HS-27A (cell line): ENCODE results near the gene IGF2BP2.
"Not testable (repeated sequence)": the region's sequence is repeated elsewhere in the genome, so short reads cannot be mapped to it uniquely, and the experiment has no call there.

ENCODE experiments used
- DNase-seq: peaks from one replicate; pipeline ENCODE4 v3.0.0-alpha.2; 2012; ENCODE audit warnings: low read depth, missing footprints

IGF2BP2 gene

GRCh38 chr3:185837414-185837813 is 12.6 kb upstream of the IGF2BP2 start:
- no peak for DNase-seq

DNA sequence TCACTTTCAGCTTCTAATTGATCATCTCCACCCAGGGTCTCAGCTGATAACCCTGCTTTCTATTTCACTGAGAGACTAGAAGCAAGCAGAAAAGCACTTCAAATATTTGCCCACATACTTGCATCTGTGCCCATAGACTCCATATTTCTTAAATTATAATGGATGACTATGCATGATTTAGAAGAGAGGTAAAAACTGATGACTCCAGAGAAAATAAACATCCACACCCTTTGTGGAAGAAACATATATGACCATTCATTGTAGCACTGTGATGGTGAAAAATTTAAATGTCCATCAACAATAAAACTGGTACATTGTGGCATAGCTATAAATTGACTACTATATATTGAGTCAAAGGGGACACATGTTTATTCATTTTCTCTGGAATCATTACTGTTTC is 7.1 kb upstream of the IGF2BP2 start:
- DNase-seq = no peak

DNA sequence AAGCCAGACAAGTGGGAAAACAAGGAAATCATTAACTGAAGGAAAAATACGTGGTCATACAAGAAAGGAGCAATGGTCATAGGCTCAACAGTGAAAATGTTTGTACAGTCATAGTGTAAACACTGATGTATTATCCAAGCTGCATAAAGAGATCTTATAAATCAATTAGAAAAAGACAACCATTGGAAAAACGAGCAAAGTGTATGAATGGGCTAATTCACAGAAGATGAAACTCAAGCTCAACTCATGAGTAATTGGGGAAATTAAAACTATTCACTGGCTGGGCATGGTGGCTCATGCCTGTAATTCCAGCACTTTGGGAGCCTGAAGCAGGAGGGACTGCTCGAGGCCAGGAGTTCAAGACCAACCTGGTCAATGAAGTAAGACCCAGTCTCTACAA is 6.4 kb upstream of the IGF2BP2 start:
- no peak for DNase-seq

- no peak for DNase-seq
These were observed 5.4 kb upstream of the IGF2BP2 start for GRCh38 chr3:185830018-185830797.

DNA sequence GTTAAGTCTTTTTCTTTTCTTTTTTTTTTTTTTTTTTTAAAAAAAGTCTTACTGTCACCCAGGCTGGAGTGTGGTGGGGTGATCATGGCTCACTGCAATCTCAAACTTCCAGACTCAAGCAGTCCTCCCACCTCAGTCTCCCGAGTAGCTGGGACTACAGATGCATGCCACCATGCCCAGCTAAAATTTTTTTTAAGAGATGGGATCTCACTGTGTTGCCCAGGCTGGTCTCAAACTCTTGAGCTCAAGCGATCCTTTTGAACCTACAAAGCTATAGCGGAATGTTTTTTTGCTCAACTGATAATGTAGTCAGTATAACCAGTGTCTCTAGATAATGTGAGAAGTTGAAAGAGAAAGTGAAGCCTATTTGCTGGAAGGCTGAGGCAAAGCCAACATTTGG is 3.9 kb upstream of the IGF2BP2 start:
- no peak for DNase-seq

DNA sequence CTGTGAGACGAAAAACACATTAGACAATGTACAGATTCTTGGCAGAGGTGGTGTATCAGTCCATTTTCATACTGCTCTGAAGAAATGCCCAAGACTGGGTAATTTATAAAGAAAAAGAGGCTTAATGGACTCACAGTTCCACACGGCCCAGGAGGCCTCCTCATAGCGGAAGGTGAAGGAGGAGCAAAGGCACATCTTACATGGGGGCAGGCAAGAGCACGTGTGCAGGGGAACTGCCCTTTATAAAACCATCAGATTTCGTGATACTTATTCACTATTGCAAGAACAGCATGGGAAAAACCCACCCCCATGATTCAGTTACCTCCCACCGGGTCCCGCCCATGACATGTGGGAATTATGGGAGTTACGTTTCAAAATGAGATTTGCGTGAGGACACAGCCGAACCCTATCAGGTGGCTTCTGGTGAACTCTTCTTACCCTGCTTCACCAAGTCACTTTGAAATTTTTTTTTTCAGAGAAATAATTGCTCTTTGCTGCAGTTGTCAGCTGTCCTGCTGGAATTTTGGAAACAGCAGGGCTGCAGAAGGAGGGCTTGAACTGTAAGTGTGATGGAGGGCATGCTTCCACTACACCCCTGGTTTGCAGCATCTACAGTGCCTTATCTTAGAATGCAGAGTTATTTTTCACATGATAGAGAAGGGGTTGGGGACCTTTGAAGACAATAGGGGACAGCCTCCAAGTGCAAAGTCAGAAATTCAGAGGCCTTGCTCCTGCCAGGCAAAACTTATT is 2.9 kb upstream of the IGF2BP2 start:
- no peak for DNase-seq

GRCh38 chr3:185825639-185826481 is 1.0 kb upstream of the IGF2BP2 start:
- DNase-seq = no peak

GRCh38 chr3:185824051-185825005 is 514 bp downstream of the IGF2BP2 start:
- DNase-seq = no peak

DNA sequence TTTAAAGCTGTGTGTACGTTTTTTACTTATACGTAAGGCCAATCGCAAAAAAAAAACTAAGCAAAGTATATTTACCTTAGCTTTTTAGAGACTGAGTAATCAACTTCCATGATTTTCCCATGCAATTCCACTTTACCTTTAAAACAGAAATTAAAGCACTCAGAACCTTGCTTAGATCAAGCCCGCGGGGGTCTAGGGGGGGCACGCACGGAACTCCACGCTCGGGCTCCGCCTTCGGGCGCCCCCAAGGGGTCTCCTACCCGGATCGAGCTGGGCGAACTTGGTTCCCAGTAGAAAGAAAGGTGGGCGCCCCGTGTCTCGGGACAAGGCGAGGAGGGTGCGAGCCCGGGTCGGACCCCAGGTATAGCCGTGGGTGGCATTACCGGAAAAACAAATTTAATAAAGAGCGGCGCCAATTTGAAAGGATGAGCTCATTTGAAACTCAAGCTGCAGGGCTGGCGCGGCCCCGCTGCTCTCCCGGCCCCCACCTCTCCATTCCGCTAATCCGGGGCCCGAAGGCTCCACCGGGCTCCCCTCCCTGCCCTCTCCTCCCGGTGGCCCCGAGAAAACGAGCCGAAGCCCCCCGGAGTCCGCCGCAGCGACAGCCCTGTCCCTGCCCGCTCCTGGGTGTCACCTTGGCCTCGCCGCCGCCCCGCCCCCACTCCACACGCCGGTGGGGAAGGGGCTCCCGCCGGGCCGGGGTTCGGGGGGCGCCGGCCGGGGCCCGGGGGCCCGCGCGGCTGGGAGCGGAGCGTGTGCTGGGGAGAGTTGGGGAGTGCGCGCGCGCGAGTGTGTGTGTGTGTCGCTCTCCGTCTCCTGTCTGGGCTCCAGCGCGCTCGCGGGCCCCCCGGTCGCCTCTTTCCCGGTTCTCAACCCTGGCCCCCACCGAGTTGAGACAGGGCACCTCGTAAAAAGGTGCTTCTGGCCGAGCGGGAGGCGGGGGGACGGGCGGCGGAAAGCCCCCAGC is 1.5 kb downstream of the IGF2BP2 start:
- DNase-seq = no peak

- peak; percentile 61 for DNase-seq
These were observed 2.4 kb downstream of the IGF2BP2 start for GRCh38 chr3:185822221-185823000.

DNA sequence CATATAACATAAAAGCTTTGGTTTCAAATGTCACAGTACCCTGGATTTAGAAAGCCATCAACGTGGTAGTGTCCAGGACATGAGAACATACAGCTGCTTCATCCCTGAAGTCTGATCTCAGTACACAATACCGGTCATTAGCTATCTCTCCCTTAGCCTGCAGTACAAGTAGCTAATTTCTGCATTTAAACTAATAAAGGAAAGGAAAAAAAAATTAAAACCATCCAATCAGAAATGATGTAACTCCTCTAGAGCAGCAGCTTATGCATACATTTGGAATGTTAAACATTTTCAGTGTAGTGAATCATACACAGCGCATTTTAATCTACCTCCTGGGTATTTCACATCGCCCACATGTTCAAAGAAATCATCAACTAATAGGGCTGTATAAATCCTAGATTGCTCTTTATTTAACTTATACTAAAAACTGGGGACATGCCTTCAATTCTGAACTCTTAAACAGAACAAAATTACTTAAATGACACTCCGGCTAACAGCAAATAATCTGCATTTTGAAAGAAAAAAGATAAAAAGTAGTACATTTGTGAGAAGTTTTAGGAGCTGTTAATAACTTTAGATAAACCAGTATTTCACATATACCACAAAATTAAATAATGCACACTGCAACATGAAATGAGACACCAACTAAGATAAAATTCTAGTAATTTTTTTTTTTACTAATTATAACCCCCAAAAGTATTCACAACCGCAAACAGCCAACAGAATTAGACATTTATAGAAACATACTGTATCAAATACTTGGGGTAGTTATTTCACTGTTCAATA is 3.7 kb downstream of the IGF2BP2 start:
- DNase-seq = peak; percentile 77

- no peak for DNase-seq
These were observed 6.5 kb downstream of the IGF2BP2 start for GRCh38 chr3:185818267-185818875.

DNA sequence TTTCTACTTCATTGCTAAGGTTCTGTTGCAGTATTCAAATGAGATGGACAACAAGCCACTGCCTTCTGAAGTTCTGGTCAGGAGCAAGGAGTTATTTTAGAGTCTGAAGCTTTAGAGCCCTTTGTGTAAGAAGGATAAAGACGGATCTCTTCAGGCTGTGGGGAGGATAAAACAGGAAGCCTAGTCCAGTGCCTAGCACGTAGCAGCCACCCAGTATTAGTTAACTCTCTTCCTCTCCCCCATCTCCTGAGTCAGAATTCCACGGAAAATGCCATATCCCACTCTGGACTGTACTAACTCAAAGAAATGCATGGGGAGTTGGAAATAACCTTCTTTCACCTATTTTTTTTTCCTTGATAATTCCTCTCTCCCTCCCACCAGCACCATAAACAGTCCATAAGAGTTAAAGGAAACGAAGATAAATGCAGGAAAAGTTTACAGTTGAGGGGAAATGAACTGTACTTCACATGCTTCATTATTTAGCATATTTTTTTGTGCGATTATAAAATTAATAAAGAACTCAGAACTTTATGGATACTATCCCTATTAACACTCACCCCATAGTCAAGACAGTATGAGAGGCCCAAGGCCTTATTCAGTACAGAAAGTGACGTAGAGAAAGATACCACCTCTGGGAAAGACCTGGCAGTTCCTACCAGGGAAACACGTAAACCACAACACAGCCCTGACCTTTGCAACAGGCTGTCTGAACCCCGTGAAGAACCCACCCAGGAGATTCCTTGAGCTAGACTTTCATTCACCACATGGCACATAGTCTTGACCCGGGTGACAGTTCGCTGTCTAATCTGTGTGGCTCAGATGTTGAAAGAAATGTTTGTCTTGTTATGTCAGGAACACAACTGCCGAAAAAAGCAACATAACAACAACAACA is 9.2 kb downstream of the IGF2BP2 start:
- no peak for DNase-seq

- peak; percentile 84 for DNase-seq
These were observed 11.1 kb downstream of the IGF2BP2 start for GRCh38 chr3:185813691-185814215.

- DNase-seq = no peak
These were observed 11.6 kb downstream of the IGF2BP2 start for GRCh38 chr3:185813205-185813604.

DNA sequence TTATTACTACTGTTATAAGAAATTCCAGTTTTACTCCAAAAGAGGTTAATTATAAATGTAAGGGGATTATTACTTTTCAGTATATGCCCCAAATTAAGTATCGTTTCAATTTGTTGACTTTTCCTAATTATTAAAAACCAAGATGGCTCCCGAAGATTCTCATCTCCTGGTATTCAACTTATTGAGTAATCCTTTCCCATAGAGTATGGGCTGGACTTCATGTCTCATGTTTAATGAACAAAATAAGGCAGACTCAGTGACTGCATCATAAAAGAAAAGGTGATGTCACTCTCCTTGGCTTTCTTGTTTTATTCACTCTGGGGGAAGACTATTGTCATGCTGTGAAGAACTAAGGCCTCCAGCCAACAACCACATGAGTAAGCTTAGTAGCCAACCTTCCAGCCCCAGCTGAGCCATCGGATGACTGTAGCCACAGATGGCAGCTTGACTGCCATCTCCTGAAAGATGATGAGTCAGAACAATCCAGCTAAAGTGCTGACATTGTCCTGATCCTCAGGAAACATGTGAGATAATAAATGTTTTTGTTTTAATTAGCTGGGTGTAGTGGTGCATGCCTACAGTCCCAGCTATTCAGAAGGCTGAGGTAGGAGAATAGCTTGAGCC is 17.3 kb downstream of the IGF2BP2 start:
- no peak for DNase-seq

DNA sequence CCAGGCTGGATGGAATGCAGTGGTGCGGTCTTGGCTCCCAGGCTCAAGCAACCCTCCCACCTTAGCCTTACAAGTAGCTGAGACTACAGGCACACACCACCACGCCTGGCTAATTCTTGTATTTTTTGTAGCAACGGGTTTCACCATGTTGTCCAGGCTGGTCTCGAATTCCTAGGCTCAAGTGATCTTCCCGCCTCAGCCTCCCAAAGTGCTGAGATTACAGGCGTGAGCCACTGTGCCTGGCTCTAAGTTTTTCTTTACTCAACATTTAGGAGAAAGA is 26.1 kb downstream of the IGF2BP2 start:
- DNase-seq = not testable (repeated sequence)
